Esophagus muscularis mucosa (tissue), 4 donors: ENCODE results near the gene LPAR1.

Experiments used
- EP300 ChIP-seq: sonication (generic); formaldehyde crosslinking; IDR thresholded peaks from one replicate; pipeline ENCODE4 v1.6.1; 2017; ENCODE audit warnings: antibody characterized with exemption
- POLR2A ChIP-seq: fragments of 450-650 bp; IDR thresholded peaks from one replicate; pipeline ENCODE4 v1.6.1; 2017; ENCODE audit warnings: antibody characterized with exemption, moderate library complexity, mild to moderate bottlenecking, low read depth
- POLR2AphosphoS5 ChIP-seq, 2 donors: sonication (generic); formaldehyde crosslinking; IDR thresholded peaks; one replicate each; pipeline ENCODE4 v1.6.1; 2017; ENCODE audit warnings: antibody characterized with exemption in 2 of 2
- TF ChIP-seq, protein P1 (sequence below), 3 experiments: fragments of 200-600 bp in 2 of 3; fragments of 450-650 bp in 1 of 3; sonication (generic) in 2 of 3; IDR thresholded peaks; one replicate each; pipeline ENCODE4 v1.5.1; 2017 to 2019; ENCODE audit warnings: antibody characterized with exemption in 3 of 3, mild to moderate bottlenecking in 2 of 3, moderate library complexity in 1 of 3

DNA sequence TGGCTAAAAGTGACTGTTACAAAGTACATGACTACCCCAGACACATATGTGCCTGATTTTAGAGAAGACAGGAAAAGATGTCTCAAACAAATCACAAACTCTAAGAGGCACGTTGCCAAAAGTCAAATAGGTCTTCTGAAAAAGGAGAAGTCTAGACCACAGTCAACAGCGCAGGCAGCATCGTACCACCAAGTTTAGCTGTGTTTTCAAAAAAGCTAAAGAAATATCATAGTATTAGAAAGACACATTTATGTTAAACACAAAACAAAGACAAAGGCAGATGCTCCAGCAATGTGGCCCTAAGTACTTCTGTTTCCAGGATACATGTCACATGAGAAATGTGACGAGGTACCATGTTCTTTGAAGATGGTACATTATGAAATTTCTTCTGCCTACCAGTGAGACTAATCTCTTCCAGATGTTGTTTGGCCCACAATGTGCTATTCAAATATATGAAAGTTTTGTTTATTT lies 43.5 kb downstream of the LPAR1 start:
- TF ChIP-seq POLR2A, result no peak
- TF ChIP-seq, protein P1, sequence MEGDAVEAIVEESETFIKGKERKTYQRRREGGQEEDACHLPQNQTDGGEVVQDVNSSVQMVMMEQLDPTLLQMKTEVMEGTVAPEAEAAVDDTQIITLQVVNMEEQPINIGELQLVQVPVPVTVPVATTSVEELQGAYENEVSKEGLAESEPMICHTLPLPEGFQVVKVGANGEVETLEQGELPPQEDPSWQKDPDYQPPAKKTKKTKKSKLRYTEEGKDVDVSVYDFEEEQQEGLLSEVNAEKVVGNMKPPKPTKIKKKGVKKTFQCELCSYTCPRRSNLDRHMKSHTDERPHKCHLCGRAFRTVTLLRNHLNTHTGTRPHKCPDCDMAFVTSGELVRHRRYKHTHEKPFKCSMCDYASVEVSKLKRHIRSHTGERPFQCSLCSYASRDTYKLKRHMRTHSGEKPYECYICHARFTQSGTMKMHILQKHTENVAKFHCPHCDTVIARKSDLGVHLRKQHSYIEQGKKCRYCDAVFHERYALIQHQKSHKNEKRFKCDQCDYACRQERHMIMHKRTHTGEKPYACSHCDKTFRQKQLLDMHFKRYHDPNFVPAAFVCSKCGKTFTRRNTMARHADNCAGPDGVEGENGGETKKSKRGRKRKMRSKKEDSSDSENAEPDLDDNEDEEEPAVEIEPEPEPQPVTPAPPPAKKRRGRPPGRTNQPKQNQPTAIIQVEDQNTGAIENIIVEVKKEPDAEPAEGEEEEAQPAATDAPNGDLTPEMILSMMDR (IDR thresholded peaks at IDR 0.05), result no peak
- TF ChIP-seq POLR2AphosphoS5 (IDR thresholded peaks at IDR 0.05), result no peak
- no peak for TF ChIP-seq EP300
